SIG-M5 (cell line): Measurements from ENCODE around the gene ADCK2.
A peak's percentile ranks its signal among the peaks of the same experiment; 100 is the strongest.
"Not testable (repeated sequence)": the region's sequence is repeated elsewhere in the genome, so short reads cannot be mapped to it uniquely, and the experiment has no call there.

Source experiments
- DNase-seq: peaks from one replicate; lab custom pipeline; 2025; lab: John Stamatoyannopoulos, UW

Gene ADCK2

DNA sequence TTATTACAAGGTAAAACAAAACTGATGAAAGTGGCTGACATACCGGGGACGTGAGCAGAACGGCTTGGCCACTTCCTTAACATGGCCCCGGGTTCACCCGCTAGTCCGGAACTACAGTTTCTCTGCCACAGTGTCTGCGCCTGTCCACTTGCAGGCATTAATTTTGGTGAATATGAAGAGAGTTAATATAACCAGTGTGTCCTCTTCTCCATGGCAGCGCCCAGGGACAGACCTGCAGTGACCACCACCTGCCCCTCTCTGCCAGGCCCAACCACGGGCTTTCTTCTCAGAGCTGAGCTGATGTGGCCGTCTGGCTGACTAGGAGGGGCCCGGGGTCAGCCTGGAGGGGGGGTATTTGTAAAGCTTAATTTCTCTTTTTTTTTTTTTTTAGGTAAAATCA is 22.6 kb downstream of the ADCK2 start:
- no peak for DNase-seq

DNA sequence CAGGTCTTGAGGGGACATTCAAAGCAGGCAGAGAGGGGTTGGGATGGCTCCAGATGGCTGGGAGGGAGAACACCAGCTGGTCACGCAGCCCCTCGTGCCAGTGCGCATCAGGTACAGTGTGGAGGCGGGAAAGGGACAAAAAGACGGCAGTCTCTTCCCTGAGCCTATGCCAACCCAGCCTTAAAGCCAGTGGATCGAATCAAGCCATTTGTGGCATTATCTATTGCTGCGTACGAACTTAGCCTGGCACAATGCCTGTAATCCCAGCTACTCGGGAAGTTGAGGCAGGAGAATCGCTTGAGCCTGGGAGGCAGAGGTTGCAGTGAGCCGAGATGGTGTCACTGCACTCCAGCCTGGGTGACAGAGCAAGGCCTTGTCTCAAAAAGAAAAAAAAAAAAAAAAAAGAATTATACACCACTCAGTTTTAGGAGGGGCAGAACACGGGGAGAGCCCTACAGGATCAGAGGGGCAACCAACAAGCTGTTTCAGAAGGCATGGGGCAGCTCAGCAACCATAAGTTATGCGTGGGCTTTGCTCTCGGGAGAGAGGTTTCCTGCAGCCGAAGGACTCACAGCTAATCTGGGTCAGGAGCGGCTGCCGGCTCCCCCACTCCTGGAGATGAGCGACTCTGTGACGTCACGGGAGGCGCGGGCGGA is 23.4 kb downstream of the ADCK2 start:
- DNase-seq = peak; percentile 34

DNA sequence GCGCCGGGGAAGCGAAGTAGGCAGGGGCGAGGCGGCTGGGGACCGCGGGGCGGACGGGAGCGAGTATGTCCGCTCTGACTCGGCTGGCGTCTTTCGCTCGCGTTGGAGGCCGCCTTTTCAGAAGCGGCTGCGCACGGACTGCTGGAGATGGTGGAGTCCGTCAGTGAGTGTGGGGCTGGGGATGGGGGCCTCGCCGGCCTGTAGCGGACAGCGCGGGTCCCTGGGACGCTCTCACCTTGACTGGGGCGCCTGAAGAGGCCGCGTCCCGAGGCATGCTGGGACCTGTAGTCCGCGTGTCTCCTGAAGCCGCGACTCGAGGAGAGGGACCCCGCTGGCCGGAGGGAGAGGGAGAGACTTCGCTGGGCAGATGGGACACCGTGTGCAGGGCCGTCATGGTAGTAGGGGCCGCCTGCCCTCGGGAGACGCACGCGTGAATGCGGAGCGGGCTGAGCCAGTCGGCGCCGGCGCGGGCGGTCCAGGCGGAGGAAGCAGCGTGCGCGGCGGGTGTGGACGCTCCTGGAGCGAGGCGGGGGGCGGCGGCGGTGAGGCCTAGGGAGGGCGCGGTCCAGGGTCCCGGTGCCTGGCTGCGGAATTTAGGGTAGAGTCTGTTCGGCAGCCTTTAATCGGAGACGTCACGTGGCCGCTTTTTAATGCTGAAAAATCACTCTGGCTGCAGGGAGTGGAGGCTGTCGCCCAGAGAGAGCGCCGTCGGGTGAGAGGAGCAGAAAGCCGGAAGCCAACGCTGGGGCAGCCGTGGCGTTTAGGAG is 24.1 kb downstream of the ADCK2 start, which contains the start of gene NDUFB2:
TSS of gene NDUFB2 (plus strand) at position 29 of the 767 bp plus-strand sequence. CDS start at position 66, 37 bp downstream.
- DNase-seq = no peak

DNA sequence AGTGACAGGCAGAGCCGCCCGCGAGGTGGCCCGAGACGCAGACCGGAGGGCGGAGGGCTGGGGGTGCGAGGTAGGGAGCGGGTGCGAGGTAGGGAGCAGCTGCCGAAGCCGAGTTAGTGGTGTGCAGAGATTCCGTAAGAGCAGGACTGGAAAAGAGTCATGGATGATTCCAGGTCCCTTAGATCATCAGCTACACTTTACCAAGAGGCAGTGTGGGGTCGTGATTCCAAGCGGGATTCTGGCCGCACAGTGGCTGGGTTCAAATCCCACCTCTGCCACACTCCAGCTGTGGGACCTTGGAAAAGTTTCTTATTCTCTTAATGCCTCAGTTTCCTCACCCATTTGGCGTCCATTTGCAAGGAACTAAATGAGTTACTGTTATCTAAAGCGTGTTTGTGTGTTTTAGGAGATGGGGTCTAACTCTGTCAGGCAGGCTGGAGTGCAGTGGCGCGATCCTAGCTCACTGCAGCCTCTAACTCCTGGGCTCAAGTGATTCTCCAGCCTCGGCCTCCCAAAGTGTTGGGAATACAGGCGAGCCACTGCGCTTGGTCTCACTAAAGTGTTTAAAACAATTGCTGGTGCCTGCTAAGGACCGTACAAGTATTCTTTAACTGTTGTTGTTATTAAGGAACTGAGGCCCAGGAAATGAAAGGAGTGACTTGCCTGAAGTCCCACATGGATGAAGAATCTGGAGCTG is 24.9 kb downstream of the ADCK2 start:
- DNase-seq = no peak

DNA sequence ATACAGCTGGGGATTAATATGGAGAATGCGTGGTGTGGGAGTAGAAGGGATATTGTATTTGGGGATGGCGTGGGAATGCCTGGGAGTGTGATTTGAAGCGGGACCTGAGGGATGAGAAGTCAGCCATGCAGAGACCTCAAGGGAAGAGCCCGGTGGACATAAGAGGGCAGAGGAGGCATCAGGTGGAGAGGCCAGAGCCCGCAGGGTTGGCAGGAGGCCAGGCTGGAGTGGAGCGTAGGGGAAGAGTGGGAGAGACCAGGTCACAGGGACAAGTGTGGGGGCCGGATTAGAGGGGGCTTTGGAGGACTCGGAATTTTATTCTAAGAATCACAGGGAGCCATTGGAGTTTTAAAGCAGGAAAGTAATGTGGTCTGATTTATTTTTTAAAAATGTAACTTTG is 25.7 kb downstream of the ADCK2 start:
- DNase-seq = no peak

DNA sequence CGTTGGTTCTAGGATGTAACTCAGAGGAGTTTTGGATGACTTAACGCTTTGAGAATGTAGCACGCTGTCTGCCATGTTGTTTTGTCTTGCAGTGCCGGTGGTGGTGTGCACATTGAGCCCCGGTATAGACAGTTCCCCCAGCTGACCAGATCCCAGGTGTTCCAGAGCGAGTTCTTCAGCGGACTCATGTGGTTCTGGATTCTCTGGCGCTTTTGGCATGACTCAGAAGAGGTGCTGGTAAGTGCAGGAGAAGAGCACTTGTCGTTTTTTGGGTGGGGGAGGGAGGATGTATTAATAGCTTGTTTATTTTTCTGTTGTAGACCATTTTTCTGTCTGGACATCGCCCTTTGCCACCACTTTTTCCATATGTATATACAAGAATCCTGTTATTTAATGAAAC is 30.0 kb downstream of the ADCK2 start:
- DNase-seq = no peak

DNA sequence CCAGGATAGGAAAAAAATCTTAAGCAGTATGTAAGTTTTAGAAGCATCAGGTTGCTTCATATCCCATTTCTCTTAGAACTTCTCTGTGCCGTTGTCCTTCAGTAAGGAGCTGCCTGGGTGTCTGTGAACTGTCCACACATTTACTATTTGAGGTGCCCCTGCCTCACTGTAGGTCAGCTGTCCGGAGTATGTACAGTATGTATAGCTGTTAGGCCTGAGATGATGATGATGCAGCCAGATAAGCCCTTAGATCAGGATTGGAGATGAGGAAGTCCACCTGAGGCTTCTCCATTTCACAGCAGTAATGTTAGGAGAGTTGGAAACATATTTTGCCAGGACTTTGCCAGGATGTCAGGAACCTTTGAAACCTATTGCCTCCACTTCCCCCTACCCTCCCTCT is 31.5 kb downstream of the ADCK2 start:
- DNase-seq = no peak

DNA sequence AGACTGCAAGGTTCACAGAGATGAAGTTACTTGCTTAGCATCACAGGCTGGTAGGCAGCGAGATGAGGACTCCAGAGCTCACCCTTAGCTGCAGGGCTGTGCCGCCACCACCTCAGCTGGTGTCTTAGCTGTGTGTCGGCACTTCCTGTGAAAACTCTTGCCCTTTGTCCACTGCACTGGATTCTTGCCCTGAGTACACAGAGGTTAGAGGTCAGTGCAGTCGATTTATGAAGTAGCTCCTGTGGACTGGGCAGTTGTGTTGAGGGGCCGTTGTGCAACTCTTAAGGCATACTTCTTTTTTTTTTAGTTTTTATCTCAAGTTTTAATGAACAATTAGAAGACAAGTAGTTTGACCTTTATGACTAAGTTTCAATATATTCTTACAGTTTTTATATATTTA is 34.4 kb downstream of the ADCK2 start:
- DNase-seq = no peak

DNA sequence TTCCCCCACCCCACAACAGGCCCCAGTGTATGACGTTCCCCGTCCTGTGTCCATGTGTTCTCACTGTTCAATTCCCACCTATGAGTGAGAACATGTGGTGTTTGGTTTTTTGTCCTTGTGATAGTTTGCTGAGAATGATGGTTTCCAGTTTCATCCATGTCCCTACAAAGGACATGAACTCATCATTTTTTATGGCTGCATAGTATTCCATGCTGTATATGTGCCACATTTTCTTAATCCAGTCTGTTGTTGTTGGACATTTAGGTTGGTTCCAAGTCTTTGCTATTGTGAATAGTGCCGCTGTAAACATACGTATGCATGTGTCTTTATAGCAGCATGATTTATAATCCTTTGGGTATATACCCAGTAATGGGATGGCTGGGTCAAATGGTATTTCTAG is 36.0 kb downstream of the ADCK2 start:
- DNase-seq = not testable (repeated sequence)

DNA sequence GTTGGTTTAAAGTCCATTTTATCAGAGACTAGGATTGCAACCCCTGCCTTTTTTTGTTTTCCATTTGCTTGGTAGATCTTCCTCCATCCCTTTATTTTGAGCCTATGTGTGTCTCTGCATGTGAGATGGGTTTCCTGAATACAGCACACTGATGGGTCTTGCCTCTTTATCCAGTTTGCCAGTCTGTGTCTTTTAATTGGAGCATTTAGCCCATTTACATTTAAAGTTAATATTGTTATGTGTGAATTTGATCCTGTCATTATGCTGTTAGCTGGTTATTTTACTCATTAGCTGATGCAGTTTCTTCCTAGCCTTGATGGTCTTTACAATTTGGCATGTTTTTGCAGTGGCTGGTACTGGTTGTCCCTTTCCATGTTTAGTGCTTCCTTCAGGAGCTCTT is 39.6 kb downstream of the ADCK2 start:
- DNase-seq = not testable (repeated sequence)

DNA sequence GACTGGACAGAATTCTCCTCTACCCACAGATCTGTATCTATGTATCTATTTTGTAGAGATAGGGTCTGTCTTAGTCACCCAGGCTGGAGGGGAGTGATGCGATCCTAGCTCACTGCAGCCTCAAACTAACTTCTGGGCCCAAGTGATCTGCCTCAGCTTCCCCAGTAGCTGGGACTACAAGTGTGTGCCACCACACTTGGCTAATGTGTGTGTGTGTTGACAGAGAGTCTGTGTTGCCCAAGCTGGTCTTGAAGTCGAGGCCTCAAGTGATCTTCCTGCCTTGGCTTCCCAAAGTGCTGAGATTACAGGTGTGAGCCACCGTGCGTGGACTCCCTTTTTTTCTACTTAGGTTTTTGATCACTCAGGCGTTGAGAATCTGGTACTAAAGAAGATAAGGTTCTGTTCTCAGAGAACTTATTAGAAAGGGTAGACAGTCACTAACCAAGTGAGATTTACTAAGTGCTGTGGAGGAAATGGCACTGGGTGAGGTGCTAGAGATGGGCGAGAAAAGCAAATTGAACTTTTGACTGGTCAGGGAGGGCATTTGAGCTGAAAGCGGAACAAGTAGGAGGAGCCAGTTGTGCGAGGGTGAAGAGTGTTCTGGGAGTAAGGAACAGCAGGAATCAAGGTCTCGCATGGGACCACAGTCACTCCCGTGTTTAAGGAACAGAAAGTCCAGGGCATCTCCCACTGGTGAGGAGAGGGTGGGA is 41.7 kb downstream of the ADCK2 start:
- no peak for DNase-seq

DNA sequence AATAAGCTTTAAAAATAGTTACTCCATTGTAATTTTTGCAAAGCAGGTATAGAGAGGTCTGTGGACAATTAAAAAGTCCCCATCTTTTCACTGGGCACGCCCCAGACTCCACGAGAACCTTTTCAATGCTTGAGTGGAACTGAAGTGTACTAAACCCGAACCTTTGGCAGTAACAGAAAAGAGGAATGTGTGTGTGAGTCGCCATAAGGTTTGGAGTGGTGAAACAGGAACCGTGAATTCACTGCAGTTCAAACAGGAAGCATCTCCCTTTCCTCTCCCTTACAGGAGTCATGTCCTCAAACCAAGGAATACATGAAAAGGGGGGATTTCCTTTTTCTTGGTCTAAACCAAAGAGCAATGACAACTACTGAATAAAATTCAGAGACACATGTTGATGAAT is 47.0 kb downstream of the ADCK2 start:
- no peak for DNase-seq

DNA sequence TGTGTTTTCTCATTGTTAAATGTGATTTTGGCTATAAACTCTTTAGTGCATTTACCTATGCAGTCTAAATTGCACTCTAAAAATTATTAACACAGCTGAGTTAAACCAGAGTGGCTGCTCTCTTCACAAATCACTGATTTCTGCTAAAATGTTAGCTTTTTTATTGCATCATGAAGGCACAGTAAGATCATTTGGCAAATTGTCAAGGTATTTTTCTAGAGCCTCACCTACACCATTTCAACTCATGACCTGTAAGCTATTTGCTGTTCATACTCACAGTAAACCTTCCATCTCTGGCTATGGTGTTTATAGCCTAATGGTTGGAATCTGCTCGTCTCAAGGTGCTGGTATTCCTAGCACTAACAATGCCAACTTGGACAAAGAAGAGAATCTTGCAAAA is 49.5 kb downstream of the ADCK2 start:
- no peak for DNase-seq

DNA sequence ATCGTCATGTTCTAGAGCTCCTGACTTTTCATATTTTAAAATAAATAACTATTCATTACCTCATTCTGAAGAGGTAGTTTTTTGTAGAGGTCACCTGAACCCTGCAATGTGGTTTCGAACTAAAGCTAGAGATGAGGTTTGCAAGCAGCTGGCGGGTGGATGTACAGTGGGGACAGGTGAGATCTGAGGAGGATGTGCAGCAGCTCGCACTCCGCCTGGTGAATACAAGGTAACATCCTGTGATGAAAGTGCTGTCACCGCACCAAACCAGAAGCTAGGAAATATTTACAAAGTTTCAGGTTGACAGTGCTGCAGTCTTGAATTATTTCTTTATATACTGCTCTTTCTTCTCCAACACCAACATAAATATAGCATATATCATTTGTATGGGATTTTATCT is 50.3 kb downstream of the ADCK2 start:
- no peak for DNase-seq

DNA sequence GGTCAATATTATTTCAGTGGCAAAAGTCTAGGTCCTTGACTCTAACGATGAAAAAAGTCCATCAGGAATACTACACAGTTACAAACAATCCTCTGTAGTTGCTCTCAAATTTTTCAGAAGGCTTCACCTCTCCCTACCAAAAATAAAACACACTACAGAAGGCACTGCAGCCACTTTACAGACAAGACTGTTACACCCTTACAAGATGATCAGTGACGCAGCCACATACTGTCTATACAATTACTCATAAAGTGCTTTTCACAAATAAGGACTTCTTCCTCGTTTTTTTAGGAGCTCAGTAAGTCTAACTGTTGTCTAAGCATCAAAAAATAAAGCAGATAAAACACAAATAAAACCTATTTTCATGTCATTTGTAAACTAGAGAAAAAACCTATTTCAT is 50.8 kb downstream of the ADCK2 start:
- no peak for DNase-seq

DNA sequence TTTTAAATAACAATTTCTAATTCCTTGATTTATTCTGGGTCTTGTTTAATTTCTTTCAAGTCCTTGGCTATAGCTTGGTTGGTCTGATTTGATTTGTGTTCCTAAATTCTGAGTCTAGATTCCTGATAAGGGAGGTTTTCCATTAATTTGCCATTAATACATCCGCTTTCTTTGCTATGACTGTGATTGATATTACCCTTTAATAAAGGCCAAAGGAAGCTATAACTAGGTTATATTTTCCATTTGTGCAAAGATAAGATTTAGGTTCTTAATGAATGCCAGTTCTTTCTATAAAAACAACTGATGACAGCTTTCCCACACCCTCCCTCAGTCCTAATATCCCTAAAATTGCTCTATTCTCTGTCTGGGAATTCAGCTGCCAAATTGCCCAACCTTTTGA is 52.0 kb downstream of the ADCK2 start:
- DNase-seq = no peak

DNA sequence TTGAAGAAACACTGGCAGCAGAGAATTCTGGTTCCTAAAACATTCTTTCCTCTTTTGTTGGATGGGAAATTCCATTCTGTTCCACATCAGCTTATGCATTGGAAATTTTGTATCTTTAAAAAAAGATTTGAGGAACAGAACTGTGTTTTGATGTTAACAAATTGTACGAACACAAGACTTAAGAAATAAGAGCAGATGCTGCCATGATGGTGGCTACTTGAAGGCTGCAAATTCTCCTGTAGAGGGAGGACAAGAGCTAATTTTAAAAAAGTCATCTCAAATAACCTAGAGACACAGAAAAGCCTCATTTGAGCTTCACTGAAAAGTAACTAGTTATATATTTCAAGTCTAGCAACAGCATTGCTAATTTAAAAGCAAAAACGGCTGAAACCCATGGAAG is 53.5 kb downstream of the ADCK2 start:
- DNase-seq = no peak

DNA sequence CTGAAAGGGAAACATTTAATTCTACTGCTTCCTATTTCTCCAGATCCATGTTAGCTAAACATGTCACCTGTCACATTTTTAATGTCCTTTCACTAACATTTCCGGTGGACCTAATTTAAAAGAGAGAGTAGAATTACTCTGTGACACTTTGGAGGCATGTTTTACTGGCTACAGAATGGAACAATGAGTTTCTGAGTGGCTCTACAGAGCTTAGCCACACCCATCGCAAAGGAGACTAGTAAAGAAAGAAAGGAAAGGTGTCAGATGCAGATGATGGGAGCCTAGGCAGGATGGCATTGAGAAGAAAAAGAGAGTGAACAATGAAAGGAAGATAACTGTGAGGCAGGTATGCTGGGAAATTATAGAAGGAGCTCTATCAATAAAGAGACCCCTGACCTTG is 59.7 kb downstream of the ADCK2 start:
- DNase-seq = no peak

DNA sequence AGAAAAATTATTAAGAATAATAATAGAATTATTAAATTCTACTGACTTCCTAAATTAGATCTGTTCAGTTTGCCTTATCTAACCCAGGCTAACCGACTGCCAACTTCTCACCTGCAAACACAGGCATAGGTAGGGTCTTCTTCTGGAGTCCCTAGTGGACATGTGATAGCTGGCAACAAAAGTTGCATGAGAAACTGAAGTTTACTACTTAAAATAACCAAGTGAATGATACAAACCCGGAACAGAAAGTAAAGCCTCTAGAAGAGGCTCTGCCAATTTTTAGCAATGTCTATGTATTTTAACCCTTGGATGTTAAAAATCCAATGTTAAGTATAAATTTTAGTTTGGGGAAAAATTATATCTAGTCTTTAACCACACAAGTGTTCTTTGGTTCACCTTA is 61.4 kb downstream of the ADCK2 start:
- no peak for DNase-seq

DNA sequence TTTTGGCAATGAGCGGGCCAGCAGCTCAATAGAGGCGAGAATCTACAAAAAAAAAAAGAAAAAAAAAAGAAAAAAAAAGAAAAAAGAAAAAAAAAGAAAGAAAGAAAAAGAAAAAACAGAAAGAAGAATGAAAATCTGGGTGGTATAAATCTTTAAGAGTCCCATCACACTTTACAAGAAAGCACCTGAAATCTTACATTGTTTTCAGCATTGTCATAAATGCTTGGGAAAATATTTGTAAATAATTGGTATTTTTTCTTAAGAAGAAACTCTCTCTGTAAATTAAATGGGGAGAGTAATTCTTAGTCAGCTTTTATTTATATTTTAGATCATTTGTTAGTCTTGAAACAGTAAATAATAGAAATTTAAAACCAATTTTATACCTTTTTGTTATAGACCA is 62.0 kb downstream of the ADCK2 start:
- no peak for DNase-seq

DNA sequence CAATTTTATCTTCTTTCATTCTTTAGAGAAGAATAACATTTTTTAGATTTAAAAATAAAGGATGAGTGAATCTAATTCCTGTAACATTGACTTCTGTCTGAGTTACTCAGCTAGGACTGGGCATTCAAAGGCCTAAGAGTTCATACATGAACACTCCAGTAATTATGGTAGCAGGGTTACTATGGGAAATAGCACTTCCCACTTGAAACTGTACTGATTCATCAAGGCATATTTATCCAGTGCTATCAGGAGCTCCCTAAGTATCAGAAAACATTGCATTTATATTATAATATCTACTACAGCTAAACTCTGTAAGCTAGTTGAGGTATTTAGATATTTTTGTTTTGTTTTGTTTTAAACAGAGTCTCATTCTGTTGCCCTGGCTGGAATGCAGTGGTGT is 65.5 kb downstream of the ADCK2 start:
- DNase-seq = no peak

DNA sequence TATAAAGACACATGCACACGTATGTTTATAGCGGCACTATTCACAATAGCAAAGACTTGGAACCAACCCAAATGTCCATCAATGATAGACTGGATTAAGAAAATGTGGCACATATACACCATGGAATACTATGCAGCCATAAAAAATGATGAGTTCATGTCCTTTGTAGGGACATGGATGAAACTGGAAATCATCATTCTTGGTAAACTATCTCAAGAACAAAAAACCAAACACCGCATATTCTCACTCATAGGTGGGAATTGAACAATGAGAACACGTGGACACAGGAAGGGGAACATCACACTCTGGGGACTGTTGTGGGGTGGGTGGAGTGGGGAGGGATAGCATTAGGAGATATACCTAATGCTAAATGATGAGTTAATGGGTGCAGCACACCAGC is 70.5 kb downstream of the ADCK2 start:
- not testable (repeated sequence) for DNase-seq

DNA sequence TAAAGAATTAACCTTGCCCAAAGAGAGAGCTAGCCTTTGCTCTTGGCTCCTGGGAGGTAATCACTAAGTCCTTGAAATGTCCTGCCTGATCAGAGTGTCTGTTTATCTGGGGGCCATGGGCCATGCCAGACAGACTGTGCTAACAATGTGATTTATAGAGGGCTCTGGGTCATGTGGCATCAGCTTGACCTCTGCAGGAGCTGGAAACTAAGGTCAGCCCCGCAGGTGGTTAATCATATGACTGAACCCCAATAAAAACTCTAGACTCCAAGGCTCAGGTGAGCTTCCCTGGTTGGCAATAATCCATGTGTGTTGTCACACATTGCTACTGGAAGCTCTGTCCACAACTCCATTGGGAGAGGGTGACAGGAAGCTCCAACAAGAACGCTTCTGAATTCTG is 71.3 kb downstream of the ADCK2 start:
- no peak for DNase-seq
